Activated CD4-positive, alpha-beta T cell treated with anti-CD3 and anti-CD28 coated beads for 24 hours (primary cell): Measurements from ENCODE around the gene LBHD2.

Experiments used
- DNase-seq, 2 donors: peaks; one replicate each; pipeline ENCODE4 v3.0.0-alpha.2; 2020; ENCODE audit warnings: low read depth in 2 of 2

LBHD2 gene

DNA sequence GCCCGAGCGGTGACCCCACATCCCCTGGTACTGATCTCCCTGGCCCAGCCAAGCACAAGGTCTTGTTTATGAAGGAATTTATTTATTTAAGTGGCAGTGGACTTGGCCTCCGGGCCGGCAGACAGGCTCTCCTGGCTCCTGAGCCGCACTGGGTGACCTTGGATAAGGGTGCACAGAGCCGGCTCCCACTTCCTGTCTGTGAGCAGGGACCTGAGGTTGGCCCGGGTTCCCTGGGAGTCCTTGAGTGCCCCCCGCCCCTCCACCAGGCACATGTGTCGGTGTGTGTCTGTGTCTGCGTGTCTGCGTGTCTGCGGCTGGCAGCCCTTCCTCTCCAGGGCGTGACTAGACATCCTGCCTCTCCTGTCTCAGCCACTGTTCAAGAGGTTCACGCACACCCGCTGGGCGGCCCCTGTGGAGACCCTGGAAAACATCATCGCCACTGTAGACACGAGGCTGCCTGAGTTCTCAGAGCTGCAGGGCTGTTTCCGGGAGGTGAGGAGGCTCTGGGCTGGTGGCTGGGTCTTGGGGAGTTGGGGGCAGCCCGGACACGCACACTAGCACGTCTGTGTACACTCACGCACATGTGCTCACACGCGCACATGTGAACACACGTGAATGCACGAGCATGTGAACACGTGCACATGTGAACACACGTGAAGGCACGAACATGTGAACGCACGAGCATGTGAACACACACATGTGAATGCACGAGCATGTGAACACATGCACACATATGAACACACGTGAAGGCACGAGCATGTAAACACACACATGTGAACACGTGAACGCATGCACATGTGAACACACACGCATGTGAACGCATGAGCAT lies 48.6 kb downstream of the LBHD2 start:
- no peak for DNase-seq

DNA sequence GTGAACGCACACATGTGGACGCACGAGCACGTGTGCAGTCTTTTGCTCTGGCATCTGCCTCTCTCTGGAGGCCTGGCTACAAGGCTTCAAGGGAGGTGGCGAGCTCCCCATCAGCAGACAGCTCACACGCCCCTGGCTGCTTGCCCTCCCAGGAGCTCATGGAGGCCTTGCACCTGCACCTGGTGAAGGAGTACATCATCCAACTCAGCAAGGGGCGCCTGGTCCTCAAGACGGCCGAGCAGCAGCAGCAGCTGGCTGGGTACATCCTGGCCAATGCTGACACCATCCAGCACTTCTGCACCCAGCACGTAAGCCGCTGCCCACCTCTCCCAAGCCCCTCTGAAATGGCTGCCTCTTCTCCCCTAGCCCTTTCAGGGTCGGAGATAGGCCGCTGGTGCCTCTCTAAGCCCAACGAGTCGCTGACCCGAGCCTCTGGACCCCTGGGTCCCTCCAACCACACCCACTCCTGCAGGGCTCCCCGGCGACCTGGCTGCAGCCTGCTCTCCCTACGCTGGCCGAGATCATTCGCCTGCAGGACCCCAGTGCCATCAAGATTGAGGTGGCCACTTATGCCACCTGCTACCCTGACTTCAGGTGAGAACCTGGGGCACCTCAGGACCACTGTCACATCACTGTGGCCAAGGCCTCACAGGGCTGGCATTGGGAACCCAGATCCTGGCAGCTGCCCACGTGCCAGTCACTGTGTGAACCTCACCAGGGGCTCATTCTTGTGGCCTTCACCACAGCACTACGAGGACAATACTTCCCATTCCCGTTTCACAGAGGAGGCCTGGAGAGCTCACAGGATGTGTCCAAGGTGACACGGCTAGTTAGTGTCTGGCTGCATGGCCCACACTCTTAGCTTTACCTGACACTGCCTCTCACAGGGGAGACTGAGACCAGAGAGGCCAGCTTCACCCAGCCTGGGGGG lies 49.5 kb downstream of the LBHD2 start:
- no peak for DNase-seq

DNA sequence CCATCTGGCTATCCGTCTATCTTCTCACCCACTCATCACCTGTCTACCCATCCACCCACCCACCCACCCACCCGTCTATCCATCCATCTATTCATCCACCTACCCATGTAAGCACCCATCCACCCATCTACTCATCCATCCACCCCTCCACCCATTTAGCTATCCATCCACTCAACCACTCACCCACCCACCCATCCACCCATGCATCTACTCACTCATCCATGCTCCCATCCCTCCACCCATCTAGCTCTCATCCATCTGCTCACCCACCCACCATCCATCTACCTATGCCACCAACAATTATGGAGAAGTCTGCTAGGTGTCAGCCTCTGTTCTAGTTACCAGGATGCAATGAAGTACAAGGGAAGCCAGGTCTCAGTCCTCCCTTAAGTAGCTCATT lies 50.4 kb downstream of the LBHD2 start:
- DNase-seq: no peak

DNA sequence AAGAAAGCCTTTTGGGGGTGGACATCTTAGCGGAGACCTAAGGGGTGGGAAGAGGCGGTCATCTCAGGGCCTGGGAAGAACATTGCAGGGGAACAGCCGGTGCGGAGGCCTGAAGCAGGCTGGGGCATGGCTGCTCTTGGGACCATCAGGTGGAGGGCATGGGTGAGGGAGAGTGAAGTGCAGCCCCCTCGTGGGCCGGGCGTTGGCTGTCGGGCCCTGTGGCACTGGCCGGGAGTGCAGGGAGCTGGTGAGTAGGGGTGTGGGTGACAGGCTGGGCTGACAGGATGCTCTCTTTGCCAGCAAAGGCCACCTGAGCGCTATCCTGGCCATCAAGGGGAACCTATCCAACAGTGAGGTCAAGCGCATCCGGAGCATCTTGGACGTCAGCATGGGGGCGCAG lies 50.9 kb downstream of the LBHD2 start:
- no peak for DNase-seq

- no peak for DNase-seq
Observed at GRCh38 chr14:103135333-103136260, 51.6 kb downstream of the LBHD2 start.

DNA sequence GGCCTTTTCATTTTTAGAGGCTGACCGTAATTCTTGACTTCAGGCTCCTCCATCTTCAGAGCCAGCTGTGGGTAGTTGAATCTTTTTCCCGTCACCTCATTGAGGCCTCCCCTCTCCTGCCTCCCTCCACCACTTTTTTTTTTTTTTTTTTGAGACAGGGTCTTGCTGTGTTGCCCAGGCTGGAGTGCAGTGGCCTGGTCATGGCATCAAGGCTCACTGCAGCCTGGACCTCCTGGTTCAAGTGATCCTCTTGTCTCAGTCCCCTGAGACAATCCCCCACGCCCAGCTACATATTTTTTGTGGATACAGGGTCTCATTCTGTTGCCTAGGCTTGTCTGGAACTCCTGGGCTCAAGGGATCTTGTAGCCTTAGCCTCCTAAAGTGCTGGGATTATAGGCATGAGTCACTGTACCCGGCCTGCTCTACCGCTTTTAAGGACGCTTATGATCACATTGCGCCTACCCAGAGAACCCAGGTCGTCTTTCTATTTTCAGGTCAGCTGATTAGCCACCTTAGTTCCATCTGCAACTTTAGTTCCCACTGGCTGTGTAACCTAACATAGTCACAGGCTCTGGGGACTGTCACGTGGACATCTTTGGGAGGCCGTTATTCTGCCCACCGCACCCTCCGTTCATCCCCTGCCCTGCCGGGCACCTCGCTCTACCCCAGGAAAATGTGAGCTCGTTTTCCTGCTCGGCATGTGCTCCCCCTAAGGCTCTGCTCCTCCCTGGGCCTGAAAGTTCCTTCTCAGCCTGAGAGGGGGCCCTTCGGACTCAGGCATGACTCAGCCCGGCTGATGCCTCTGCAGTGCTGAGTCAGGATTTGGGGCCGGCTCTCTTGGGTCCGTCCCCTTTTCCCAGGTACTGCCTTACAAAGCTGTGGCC lies 52.6 kb downstream of the LBHD2 start:
- DNase-seq: no peak

DNA sequence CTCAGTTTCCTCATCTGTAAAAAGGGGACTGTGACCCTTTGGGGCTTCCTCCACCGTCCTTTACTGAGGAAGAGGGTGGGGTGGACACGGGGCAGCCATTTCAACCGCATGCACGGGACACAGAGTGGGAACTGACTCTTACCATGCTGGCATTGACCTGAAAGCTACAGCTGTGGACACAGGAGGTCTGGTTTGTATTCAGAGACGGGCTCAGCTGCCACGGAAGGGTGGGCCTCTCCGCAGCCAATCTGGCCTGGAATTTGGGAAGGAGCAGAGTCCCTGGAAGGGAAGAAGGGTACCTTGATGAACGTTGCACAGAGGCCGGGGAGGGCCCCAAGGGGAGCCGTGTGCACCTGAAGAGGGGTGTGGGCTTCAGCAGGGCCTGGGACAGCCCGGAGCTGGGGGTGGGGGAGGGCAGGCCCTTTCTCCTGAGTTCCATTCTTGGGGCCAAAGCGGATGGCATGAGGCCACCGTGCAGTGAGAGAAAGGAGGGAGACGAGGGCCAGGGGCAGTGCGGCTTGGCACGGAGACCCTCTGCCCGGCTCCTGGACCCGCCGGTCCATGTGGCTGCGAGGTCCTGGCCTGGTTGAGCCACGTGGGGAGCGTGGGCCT lies 53.8 kb downstream of the LBHD2 start:
- no peak for DNase-seq

GRCh38 chr14:103138301-103139131 lies 54.5 kb downstream of the LBHD2 start:
- DNase-seq: no peak

DNA sequence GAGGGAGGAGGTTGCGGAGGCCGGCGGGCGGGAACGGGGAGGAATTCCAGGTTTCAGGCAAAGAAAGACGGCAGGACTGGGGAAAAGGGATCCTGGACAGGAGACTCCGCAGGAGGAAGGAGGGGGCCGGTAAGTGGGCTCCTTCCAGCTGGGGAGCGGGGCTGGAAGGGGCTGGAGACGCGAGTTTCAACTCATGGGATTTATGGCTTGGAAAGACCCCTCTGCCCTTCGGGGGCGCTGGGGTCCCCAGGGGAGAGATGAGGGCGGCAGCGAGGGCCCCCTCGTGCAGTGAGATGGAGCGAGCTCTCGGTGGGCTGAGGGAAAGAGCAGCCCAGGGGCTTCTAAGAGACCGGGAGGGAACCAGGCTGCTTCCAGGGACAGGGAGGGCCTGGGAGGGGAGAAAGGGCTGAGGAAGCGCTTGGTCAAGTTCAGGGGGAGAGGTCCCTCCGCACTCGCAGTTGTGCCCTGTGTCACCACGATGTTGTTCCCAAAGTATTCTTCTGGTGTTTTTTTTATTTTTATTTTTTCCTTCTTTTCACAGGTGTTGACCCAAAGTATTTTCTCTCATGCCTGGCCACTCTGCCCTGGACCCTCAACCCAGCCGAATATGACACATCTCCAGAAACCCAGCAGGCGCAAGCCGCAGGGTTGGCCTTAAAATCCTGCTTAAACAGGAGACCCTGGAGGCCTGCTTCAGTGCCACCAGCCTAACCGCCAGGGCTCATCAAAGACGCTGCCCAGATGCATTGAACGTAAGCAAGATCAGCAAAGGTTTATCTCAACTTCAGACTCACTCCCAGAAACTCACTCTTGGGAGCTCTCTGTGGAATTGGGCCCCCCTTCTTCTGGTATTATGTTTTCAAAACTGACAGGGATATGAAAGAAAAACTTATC lies 55.4 kb downstream of the LBHD2 start:
- no peak for DNase-seq
